NCI-H524 (cell line): Measurements from ENCODE around the gene CEP85.

ENCODE experiments used
- DNase-seq, 2 experiments: peaks; one replicate each; lab custom pipeline; 2025; lab: John Stamatoyannopoulos, UW

CEP85 gene, protein sequence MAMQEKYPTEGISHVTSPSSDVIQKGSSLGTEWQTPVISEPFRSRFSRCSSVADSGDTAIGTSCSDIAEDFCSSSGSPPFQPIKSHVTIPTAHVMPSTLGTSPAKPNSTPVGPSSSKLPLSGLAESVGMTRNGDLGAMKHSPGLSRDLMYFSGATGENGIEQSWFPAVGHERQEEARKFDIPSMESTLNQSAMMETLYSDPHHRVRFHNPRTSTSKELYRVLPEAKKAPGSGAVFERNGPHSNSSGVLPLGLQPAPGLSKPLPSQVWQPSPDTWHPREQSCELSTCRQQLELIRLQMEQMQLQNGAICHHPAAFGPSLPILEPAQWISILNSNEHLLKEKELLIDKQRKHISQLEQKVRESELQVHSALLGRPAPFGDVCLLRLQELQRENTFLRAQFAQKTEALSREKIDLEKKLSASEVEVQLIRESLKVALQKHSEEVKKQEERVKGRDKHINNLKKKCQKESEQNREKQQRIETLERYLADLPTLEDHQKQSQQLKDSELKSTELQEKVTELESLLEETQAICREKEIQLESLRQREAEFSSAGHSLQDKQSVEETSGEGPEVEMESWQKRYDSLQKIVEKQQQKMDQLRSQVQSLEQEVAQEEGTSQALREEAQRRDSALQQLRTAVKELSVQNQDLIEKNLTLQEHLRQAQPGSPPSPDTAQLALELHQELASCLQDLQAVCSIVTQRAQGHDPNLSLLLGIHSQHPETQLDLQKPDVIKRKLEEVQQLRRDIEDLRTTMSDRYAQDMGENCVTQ

GRCh38 chr1:26233903-26234643, at the start of gene CEP85:
Gene CEP85, plus strand, starts transcription at chr1:26234200. Its CDS starts 5,584 bp downstream, at chr1:26239784.
- peak; percentile 90 to 96 for DNase-seq

- DNase-seq: no peak
These were observed 49.1 kb upstream of the CEP85 start for GRCh38 chr1:26184883-26185282.

DNA sequence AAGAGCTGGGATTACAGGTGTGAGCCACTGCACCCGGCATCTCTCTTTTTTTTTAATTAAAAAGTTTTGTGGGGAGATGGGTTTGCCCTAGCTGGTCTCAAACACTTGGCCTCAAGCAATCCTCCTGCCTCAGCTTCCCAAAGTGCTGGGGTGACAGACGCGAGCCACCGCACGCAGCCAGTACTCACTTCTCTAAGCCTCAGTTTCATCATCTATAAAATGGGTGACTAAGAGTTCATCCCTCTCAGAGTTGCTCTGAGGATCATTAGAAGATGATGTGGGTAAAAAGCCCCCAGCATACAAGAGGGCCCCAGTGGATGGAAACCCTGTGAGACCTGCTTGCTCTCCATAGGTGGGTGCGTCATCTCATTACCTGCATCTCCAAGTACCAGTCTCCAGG, 46.1 kb upstream of the CEP85 start:
- no peak for DNase-seq

DNA sequence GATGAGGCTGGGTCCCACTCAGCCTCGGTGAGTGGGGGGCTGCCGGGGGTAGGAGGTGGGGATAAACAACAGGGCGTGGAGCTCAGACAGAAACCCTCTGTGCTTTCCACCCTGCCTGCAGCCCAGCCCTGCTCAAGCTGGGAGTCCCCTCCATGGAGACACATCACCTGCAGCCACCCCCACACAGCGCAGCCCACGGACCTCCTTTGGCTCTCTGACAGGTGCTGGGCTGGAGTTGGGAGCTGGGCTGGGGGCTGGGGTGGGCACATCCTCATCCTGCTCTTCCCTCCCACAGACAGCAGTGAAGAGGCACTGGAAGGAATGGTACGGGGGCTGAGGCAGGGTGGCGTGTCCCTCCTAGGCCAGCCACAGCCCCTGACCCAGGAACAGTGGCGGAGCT, 45.5 kb upstream of the CEP85 start:
- DNase-seq: no peak

GRCh38 chr1:26189331-26189730, 44.7 kb upstream of the CEP85 start:
- no peak for DNase-seq

- no peak for DNase-seq
These were observed 44.2 kb upstream of the CEP85 start for GRCh38 chr1:26189751-26190275.

DNA sequence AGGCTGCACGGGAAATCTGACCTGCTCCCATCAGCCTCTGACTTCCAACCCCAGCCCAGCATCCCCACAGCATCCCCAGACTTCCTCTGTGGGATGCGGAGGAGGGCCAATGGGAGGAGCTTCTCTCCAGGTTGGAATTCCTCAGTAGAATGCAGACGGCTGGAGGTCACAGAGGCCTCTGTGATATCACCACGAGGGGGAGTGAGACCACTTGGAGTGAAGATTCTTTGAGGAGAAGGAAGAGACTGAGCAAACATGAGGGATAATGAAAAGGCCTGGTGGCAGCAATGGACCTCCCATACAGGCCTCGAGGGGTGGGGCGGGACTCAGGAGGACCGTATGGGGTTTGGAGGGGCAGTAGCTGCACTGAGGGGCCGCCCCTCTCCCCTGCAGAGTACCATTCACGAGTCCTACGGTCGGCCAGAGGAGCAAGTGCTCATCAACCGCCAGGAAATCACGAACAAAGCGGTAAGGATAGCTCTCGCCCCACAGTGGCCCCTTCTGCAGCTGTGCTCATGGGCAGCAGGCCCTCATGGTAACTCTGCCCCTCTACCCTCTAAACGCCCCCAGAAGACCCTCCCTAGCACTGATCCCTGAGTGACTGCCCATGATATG, 43.5 kb upstream of the CEP85 start, which contains the start of gene CATSPER4:
Gene CATSPER4 (plus strand): TSS at position 230 of the 615 bp plus-strand sequence. CDS start 26 bp downstream, at position 256.
- peak; percentile 6 to 34 for DNase-seq

- DNase-seq: no peak
These were observed 42.3 kb upstream of the CEP85 start for GRCh38 chr1:26191739-26192138.

DNA sequence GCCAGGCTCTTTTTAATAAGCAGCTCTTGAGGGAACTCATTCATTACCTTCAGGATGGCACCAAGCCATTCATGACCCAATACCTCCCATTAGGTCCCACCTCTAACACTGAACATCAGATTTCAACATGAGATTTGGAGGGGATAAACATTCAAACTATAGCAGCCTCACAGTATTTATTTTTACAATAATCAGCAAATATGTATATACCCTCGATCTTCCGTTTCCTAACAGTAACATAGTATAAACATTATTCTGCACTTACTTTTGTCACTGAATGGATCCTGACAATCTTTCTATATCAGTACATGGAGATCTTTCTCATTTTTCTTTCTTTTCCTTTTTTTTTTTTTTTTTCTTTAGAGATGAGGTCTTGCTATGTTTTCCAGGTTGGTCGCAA, 38.2 kb upstream of the CEP85 start:
- no peak for DNase-seq

GRCh38 chr1:26197301-26197700, 36.7 kb upstream of the CEP85 start:
- DNase-seq: no peak

- no peak for DNase-seq
These were observed 36.2 kb upstream of the CEP85 start for GRCh38 chr1:26197813-26198212.

DNA sequence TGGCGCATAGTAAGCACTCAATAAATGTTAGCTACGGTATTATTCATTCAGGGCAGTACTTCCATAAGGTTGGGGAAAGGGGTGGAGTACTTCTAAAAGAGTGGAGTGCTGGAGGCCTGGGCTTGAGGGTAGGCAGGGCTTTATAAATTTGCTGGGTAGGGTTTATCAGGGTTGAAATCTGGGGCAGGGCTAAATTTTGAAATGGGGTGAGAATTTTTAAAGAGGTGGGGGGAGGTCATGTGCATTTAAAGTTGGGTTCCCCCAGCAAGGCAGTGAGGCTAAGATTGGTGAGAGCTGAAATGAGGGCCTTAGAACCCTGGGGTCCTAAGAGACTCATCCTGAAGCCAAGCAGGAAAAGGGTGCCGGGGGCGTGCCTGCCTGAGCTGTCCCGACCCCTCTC, 33.6 kb upstream of the CEP85 start:
- no peak for DNase-seq

DNA sequence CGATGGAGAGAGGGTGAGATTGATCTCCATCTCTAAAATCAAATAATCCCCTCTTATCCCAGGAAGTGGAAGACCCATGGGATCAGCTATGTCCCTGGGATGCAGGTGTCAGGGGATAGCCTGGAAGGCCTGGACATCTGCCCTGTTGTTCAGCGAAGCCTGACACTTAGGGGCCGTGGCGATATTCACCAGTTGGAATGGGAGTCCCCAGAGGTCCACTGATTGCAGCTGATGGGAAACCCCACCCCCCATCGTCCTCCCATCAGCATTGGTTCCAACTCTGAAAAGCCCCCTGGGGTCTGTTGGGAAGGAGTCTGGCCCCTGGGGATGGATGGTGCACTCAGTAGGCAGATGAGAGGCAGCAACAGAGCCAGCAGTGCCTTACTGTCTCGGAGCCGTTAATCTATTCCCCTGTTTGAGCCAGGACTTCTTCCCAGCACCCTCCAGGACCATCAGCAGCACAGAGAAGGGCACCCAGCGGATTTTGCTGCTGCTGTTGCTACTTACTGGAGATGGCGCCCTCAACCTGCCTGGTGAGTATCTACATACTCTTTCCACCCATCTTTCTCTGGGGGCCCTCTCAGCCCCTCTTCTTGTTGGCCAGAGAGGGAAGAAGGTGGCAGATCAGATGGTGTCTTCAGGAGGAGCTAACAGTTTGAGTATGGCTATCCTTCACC, 30.2 kb upstream of the CEP85 start:
- DNase-seq: peak; percentile 13 to 36

GRCh38 chr1:26210147-26210870, 23.7 kb upstream of the CEP85 start:
- DNase-seq: peak; percentile 17 to 46

DNA sequence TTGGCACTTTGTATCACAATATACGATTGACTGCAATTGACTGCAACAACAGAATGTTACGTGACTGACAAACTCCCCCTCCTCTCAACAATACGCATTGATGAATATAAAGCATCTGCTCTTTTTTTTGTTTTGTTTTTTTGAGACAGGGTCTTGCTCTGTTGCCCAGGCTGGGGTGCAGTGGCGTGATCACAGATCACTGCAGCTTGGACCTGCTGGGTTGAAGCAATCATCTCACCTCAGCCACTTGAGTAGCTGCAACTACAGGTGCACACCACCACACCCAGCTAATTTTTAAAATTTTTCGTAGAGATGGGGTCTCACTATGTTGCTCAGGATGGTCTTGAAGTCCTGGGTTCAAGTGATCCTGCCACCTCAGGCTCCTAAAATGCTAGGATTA, 21.3 kb upstream of the CEP85 start:
- no peak for DNase-seq

GRCh38 chr1:26213335-26213905, 20.6 kb upstream of the CEP85 start:
- no peak for DNase-seq

- no peak for DNase-seq
These were observed 18.8 kb upstream of the CEP85 start for GRCh38 chr1:26215246-26215645.

- no peak for DNase-seq
These were observed 15.0 kb upstream of the CEP85 start for GRCh38 chr1:26218906-26219494.

- DNase-seq: peak; percentile 42 to 70
These were observed 13.6 kb upstream of the CEP85 start for GRCh38 chr1:26220199-26220912.
